Mesenchymal stem cell (in vitro differentiated cells and primary cell): ENCODE data around the gene PRAC1.

Source experiments
- DNase-seq: peaks from one replicate; pipeline ENCODE4 v3.0.0-alpha.2; 2013
- H2AFZ ChIP-seq: one replicate; pipeline ENCODE4 v1.6.1; 2013; ENCODE audit warnings: low read depth, mild to moderate bottlenecking, control low read depth, inconsistent platforms, low read length, moderate library complexity
- H2AK5ac ChIP-seq: 2 replicates; pipeline ENCODE4 v1.6.1; 2013; ENCODE audit warnings: low read length, moderate library complexity, mild to moderate bottlenecking, inconsistent platforms; ENCODE audit not compliant: severe bottlenecking
- H2BK120ac ChIP-seq: one replicate; pipeline ENCODE4 v1.6.1; 2013; ENCODE audit warnings: low read depth, mild to moderate bottlenecking, inconsistent platforms, low read length, moderate library complexity
- H2BK12ac ChIP-seq, 2 experiments: one replicate each; pipeline ENCODE4 v1.6.1; 2013; ENCODE audit warnings: inconsistent platforms in 2 of 2, low read length in 2 of 2, mild to moderate bottlenecking in 2 of 2, moderate library complexity in 2 of 2, control low read depth in 1 of 2
- H2BK15ac ChIP-seq: one replicate; pipeline ENCODE4 v1.6.1; 2013; ENCODE audit warnings: mild to moderate bottlenecking, low read depth, inconsistent platforms; ENCODE audit not compliant: poor library complexity, severe bottlenecking
- H2BK5ac ChIP-seq: 2 replicates; pipeline ENCODE4 v1.6.1; 2013; ENCODE audit warnings: low read depth, mild to moderate bottlenecking, low read length, control low read depth, inconsistent platforms; ENCODE audit not compliant: poor library complexity, severe bottlenecking
- H3K14ac ChIP-seq, 2 experiments: one replicate each; pipeline ENCODE4 v1.6.1; 2013; ENCODE audit warnings: inconsistent platforms in 2 of 2, low read length in 2 of 2, control low read depth in 1 of 2, mild to moderate bottlenecking in 1 of 2, moderate library complexity in 1 of 2
- H3K18ac ChIP-seq, 2 experiments: one replicate each; pipeline ENCODE4 v1.6.1; 2013; ENCODE audit warnings: inconsistent platforms in 2 of 2, low read length in 2 of 2, control low read depth in 1 of 2, low read depth in 1 of 2, mild to moderate bottlenecking in 1 of 2
- H3K23ac ChIP-seq, 2 experiments: one replicate each; pipeline ENCODE4 v1.6.1; 2013; ENCODE audit warnings: inconsistent platforms in 2 of 2, low read length in 2 of 2, mild to moderate bottlenecking in 2 of 2, moderate library complexity in 2 of 2, control low read depth in 1 of 2
- H3K27ac ChIP-seq: 2 replicates; pipeline ENCODE4 v1.5.1; 2013; ENCODE audit warnings: mild to moderate bottlenecking, moderate library complexity, low read length, control low read depth, inconsistent platforms; ENCODE audit not compliant: poor library complexity, severe bottlenecking
- H3K27me3 ChIP-seq, 2 experiments: 2 replicates each; pipeline versions ENCODE4 v1.6.1 to v1.7.0; 2013; ENCODE audit warnings: low read length in 2 of 2, mild to moderate bottlenecking in 2 of 2, moderate library complexity in 2 of 2, control low read depth in 1 of 2, inconsistent platforms in 1 of 2; ENCODE audit not compliant: control insufficient read depth in 1 of 2, insufficient read depth in 1 of 2
- H3K36me3 ChIP-seq, 2 experiments: 2 replicates each; pipeline versions ENCODE4 v1.6.1 to v1.7.0; 2013; ENCODE audit warnings: low read length in 2 of 2, control low read depth in 1 of 2, inconsistent platforms in 1 of 2, low read depth in 1 of 2, mild to moderate bottlenecking in 1 of 2; ENCODE audit not compliant: insufficient read depth in 2 of 2, control insufficient read depth in 1 of 2
- H3K4ac ChIP-seq, 2 experiments: one replicate each; pipeline ENCODE4 v1.6.1; 2013; ENCODE audit warnings: inconsistent platforms in 2 of 2, low read length in 2 of 2, mild to moderate bottlenecking in 2 of 2, moderate library complexity in 2 of 2, control low read depth in 1 of 2, low read depth in 1 of 2
- H3K4me1 ChIP-seq: 2 replicates; pipeline ENCODE4 v1.6.1; 2013; ENCODE audit warnings: low read depth, low read length, control low read depth; ENCODE audit not compliant: control insufficient read depth, insufficient read depth
- H3K4me2 ChIP-seq: 2 replicates; pipeline ENCODE4 v1.6.1; 2013; ENCODE audit warnings: low read length, mild to moderate bottlenecking, inconsistent platforms; ENCODE audit not compliant: poor library complexity, severe bottlenecking
- H3K4me3 ChIP-seq, 2 experiments: 2 replicates each; pipeline versions ENCODE4 v1.5.1 to v1.7.0; 2013; ENCODE audit warnings: low read length in 2 of 2, mild to moderate bottlenecking in 2 of 2, control low read depth in 1 of 2, low read depth in 1 of 2; ENCODE audit not compliant: insufficient read depth in 1 of 2
- H3K79me1 ChIP-seq: replicated peaks from 2 replicates; pipeline ENCODE4 v1.6.1; 2013; ENCODE audit warnings: mild to moderate bottlenecking, control low read depth, low read length, inconsistent platforms; ENCODE audit not compliant: poor library complexity, severe bottlenecking
- H3K9ac ChIP-seq: 2 replicates; pipeline ENCODE4 v1.7.0; 2013; ENCODE audit warnings: mild to moderate bottlenecking, low read length, moderate library complexity
- H3K9me3 ChIP-seq: 2 replicates; pipeline ENCODE4 v1.7.0; 2013; ENCODE audit warnings: mild to moderate bottlenecking, low read length; ENCODE audit not compliant: control insufficient read depth
- H4K8ac ChIP-seq: one replicate; pipeline ENCODE4 v1.6.1; 2013; ENCODE audit warnings: inconsistent platforms, mild to moderate bottlenecking, low read length, moderate library complexity
- H4K91ac ChIP-seq: one replicate; pipeline ENCODE4 v1.6.1; 2013; ENCODE audit warnings: mild to moderate bottlenecking, low read length, inconsistent platforms
- WGBS: methylation state at CpG from one replicate; pipeline ENCODE4 v1.1.7; 2013; ENCODE audit warnings: mixed read lengths; 5-methylcytosine and 5-hydroxymethylcytosine counted together

Gene PRAC1

DNA sequence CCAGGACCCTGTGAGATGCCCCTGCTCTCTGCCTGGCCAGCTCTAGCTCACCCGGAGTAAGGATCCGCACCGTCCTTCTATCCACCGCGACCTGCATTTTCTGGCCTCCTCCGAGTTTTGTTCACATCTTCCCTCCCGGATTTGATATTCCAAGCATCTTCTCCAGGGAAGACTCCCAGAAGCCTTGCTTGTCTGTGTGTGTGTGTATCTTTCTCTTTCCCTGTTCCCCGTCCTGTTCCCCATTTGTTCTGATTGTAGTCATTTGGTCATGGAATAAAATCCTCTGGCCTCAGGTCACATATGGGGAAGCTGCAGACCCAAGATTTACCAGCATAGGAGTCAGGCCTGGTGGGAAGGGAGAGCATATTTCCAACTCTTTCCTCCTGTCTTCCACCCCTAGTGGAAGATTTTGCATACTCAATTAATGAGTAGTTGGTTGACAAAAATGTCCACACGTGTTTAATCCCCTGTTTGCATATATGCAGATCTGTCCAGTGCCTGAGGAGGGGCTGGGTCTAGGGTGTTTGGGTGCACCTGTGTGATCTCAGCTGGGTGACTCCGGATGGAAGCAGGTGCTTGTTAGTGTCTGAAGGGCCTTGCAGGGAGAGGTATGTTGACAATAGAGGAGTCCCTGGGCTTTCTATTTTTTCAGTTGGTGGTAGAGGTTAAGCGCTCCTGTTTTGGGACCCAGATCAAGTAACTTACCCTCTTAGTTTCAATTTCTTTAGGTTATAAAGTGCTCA, 1.9 kb downstream of the PRAC1 start:
- Histone ChIP-seq H3K36me3 (no peaks in the 10 kb centered on the region), H2BK12ac (peak overlapping the region in 1 of 2 experiments; percentile 6), H3K27me3 (peaks cover 93 to 99% of the 10 kb centered on the region in 2 experiments), H3K18ac (no peak overlapping the region), H3K23ac (peak overlapping the region in 1 of 2 experiments; percentile 72), H2BK15ac (no peak overlapping the region), H3K4me1 (peaks cover 24% of the 10 kb centered on the region), H2AK5ac (no peak overlapping the region), H3K14ac (no peak overlapping the region), H3K4me2 (no peak overlapping the region), H3K4ac (peak overlapping the region in 1 of 2 experiments; percentile 67), H3K9me3 (peaks cover 6% of the 10 kb centered on the region), H3K4me3 (no peak overlapping the region), H4K8ac (peak overlapping the region; percentile 85), H2BK120ac (peak overlapping the region; percentile 39), H3K9ac (no peak overlapping the region), H2BK5ac (no peak overlapping the region), H2AFZ (no peak overlapping the region), H3K27ac (no peak overlapping the region), H4K91ac (peak overlapping the region; percentile 83), H3K79me1 (no peaks in the 10 kb centered on the region)
- 23% methylated on average over 9 of the region's 11 CpGs for WGBS
- peak; percentile 28 for DNase-seq

DNA sequence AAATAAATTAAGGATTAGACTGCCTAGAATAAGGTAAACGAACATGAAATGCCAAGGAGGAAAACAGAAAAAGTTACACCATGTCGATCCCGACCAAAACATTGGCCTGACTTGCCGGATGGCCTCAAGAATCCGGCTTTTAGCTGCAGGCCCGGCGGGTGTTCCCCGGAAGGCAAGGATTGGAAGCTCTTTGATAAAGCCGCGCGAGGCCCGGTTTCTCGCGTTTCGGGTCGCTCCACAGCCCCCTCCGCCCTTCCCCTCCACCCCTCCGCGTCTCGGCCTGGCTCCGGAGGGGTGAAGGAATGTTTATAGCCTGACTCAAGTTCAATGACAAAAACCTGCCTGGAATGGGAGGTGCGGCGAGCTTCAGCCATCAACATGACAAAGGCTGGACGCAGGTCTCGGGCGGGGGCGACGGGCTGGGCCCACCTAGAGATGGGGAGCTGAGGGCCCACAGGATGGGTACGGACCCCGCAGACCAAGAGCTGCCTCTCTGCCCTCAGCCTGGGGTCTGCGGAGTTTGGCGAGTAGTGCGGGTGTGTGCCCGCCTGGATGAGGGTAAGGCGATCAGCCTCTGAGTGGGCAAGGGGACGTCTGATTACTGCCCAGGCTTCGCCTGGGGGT, 2.6 kb downstream of the PRAC1 start:
- H3K36me3 ChIP-seq, result no peaks in the 10 kb centered on the region
- peak overlapping the region; percentile 39 for H2BK120ac ChIP-seq
- H3K79me1 ChIP-seq, result no peaks in the 10 kb centered on the region
- H2AK5ac ChIP-seq, result no peak overlapping the region
- H2BK5ac ChIP-seq, result no peak overlapping the region
- no peak overlapping the region for H3K14ac ChIP-seq
- H3K9me3 ChIP-seq, result peaks cover 6% of the 10 kb centered on the region
- peak overlapping the region; percentile 83 for H4K91ac ChIP-seq
- H3K4ac ChIP-seq, result peak overlapping the region in 1 of 2 experiments; percentile 67
- H3K4me3 ChIP-seq, result peak overlapping the region in 1 of 2 experiments; percentile 29
- peak overlapping the region; percentile 85 for H4K8ac ChIP-seq
- H3K4me1 ChIP-seq, result peaks cover 20% of the 10 kb centered on the region
- no peak overlapping the region for H2BK15ac ChIP-seq
- H3K27ac ChIP-seq, result no peak overlapping the region
- peak overlapping the region in 1 of 2 experiments; percentile 72 for H3K23ac ChIP-seq
- no peak overlapping the region for H3K9ac ChIP-seq
- WGBS, result 10% methylated on average over 24 of the region's 37 CpGs
- DNase-seq, result peak; percentile 53
- peak overlapping the region in 1 of 2 experiments; percentile 46 for H3K18ac ChIP-seq
- peak overlapping the region; percentile 36 for H3K4me2 ChIP-seq
- peaks cover 91 to 99% of the 10 kb centered on the region in 2 experiments for H3K27me3 ChIP-seq
- no peak overlapping the region for H2AFZ ChIP-seq
- H2BK12ac ChIP-seq, result peak overlapping the region in 1 of 2 experiments; percentile 6

DNA sequence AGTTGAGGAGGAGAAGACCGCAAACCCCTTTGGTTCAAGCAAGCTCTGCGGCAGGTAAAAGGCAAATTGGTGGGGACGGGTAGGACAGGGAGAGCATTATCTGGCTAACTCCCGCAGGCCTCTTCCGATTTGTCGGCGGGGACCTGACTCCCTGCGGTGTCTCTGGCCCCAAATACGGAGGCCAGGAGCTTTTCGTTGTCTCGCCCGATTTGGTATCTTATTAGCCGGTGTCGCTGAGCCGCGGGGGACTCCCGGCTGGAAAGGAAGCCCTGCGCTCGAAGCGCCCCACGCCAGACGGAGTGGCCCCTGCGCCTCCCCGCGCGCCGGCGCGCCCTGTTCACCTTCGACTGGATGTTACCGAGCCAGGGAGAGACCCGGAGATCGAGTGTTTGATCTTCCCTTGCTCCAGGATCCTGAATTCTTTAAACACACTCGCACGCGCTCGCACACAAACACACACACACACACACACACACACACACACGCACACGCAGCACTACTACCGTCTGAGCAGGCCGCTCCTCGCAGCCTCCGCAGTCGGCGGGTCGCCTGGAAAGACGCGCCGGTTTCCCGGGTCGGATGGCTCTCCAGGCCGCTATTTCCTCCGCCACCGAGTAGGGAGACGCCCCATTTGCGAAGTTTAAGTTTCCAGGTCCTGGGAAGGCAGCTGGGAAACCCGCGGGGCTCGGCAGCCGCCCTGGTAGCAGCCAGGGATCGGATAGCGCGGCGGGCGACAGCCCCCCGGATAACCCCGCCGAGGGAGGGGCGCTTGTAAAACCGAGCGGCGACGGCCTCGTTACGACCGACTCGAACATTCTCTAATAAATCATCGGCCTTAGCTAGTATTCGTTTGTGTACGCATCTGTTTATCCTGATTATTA, 3.3 kb downstream of the PRAC1 start:
- H4K91ac ChIP-seq, result peak overlapping the region; percentile 70

More for the DNA sequence above, 3.3 kb downstream of the PRAC1 start:
- peak overlapping the region in 1 of 2 experiments; percentile 15 for H2BK12ac ChIP-seq
- peak overlapping the region in 1 of 2 experiments; percentile 1 for H3K18ac ChIP-seq
- H3K9me3 ChIP-seq, result peaks cover 6% of the 10 kb centered on the region
- H3K36me3 ChIP-seq, result no peaks in the 10 kb centered on the region
- no peak overlapping the region for H2AK5ac ChIP-seq
- H3K23ac ChIP-seq, result peak overlapping the region; percentile 10 to 82
- H3K79me1 ChIP-seq, result no peaks in the 10 kb centered on the region
- 1% methylated on average over 60 of the region's 80 CpGs for WGBS
- no peak overlapping the region for H2BK15ac ChIP-seq
- no peak overlapping the region for H3K9ac ChIP-seq
- peak overlapping the region; percentile 88 for H4K8ac ChIP-seq
- peaks cover 20% of the 10 kb centered on the region for H3K4me1 ChIP-seq
- H2AFZ ChIP-seq, result no peak overlapping the region
- H3K4me2 ChIP-seq, result peak overlapping the region; percentile 36
- no peak overlapping the region for H3K27ac ChIP-seq
- DNase-seq, result peak; percentile 59
- no peak overlapping the region for H3K4ac ChIP-seq
- no peak overlapping the region for H2BK120ac ChIP-seq
- H3K14ac ChIP-seq, result no peak overlapping the region
- peaks cover 86 to 100% of the 10 kb centered on the region in 2 experiments for H3K27me3 ChIP-seq
- peak overlapping the region in 1 of 2 experiments; percentile 29 for H3K4me3 ChIP-seq
- H2BK5ac ChIP-seq, result no peak overlapping the region
